GM23338 (cell line): ENCODE data around the gene GPHA2.

Experiments used
- CREB1 ChIP-seq: fragments of 250-450 bp; sonication (Bioruptor Pico); IDR thresholded peaks from 2 replicates; pipeline ENCODE4 v1.5.0; 2020; ENCODE audit warnings: low read depth, mild to moderate bottlenecking, moderate library complexity
- EZH2phosphoT487 ChIP-seq: fragments of 200-600 bp; sonication (generic); IDR thresholded peaks from one replicate; pipeline ENCODE4 v1.8.1; 2018; ENCODE audit warnings: antibody characterized with exemption; ENCODE audit not compliant: unreplicated experiment
- POLR2AphosphoS5 ChIP-seq: IDR thresholded peaks from 2 replicates; pipeline ENCODE4 v1.6.1; 2016; ENCODE audit warnings: antibody characterized with exemption, low read depth
- TF ChIP-seq, protein P1 (sequence below), 2 experiments: fragments of 200-600 bp in 1 of 2; sonication (generic) in 1 of 2; conservative IDR thresholded peaks; 2 replicates each; pipeline versions ENCODE4 v1.5.1 to v1.6.1; 2016 to 2017; ENCODE audit warnings: antibody characterized with exemption in 2 of 2, low read depth in 2 of 2, mild to moderate bottlenecking in 2 of 2, moderate library complexity in 1 of 2
- TF ChIP-seq, protein P2 (sequence below): IDR thresholded peaks from one replicate; pipeline ENCODE4 v1.6.1; 2018; ENCODE audit warnings: antibody characterized with exemption; ENCODE audit not compliant: unreplicated experiment

DNA sequence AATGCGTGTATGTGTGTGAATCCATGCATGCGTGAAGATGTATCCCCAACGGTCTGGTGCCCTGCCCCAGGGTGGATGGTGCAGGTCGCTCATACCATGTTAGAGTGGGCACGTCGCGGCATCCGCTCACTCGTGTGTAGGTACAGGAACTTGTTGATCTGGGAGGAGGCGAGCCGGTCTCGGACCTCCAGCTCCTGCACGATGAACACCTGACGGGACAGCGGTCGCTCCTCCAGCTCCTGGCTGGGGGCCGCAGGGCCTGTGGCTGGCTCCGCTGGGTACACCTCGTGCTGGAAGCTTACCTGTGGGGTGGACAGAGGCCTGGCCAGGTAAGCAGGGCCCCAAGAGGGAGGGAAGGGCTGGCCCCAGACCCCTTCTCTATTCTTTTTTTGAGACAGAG is 37.2 kb downstream of the GPHA2 start:
- TF ChIP-seq, protein P1, sequence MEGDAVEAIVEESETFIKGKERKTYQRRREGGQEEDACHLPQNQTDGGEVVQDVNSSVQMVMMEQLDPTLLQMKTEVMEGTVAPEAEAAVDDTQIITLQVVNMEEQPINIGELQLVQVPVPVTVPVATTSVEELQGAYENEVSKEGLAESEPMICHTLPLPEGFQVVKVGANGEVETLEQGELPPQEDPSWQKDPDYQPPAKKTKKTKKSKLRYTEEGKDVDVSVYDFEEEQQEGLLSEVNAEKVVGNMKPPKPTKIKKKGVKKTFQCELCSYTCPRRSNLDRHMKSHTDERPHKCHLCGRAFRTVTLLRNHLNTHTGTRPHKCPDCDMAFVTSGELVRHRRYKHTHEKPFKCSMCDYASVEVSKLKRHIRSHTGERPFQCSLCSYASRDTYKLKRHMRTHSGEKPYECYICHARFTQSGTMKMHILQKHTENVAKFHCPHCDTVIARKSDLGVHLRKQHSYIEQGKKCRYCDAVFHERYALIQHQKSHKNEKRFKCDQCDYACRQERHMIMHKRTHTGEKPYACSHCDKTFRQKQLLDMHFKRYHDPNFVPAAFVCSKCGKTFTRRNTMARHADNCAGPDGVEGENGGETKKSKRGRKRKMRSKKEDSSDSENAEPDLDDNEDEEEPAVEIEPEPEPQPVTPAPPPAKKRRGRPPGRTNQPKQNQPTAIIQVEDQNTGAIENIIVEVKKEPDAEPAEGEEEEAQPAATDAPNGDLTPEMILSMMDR (conservative IDR thresholded peaks at IDR 0.05; ENCODE audit: low read depth in 2 of 2), result no peak
- TF ChIP-seq, protein P2, sequence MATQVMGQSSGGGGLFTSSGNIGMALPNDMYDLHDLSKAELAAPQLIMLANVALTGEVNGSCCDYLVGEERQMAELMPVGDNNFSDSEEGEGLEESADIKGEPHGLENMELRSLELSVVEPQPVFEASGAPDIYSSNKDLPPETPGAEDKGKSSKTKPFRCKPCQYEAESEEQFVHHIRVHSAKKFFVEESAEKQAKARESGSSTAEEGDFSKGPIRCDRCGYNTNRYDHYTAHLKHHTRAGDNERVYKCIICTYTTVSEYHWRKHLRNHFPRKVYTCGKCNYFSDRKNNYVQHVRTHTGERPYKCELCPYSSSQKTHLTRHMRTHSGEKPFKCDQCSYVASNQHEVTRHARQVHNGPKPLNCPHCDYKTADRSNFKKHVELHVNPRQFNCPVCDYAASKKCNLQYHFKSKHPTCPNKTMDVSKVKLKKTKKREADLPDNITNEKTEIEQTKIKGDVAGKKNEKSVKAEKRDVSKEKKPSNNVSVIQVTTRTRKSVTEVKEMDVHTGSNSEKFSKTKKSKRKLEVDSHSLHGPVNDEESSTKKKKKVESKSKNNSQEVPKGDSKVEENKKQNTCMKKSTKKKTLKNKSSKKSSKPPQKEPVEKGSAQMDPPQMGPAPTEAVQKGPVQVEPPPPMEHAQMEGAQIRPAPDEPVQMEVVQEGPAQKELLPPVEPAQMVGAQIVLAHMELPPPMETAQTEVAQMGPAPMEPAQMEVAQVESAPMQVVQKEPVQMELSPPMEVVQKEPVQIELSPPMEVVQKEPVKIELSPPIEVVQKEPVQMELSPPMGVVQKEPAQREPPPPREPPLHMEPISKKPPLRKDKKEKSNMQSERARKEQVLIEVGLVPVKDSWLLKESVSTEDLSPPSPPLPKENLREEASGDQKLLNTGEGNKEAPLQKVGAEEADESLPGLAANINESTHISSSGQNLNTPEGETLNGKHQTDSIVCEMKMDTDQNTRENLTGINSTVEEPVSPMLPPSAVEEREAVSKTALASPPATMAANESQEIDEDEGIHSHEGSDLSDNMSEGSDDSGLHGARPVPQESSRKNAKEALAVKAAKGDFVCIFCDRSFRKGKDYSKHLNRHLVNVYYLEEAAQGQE, result no peak
- TF ChIP-seq EZH2phosphoT487 (no peak), CREB1 (CRISPR knock-in tag) (no peak), POLR2AphosphoS5 (no peak)
